OCI-LY7 (cell line): ENCODE results near the gene ARID5B. TPM values are rescaled to one million over a fixed set of nuclear protein-coding genes. Genes with fewer than 3 reads are reported as not detected.
A peak's percentile ranks its signal among the peaks of the same experiment; 100 is the strongest.

Source experiments
- BruUV-seq: library from RNA; stranded (reverse); fragments of 400-500 nt; replicated peaks from 2 replicates; lab custom pipeline; 2021; lab: Mats Ljungman, UMichigan
- CTCF ChIA-PET: fragments of 300-600 bp; sonication (Branson Sonifier 250); formaldehyde crosslinking; loops from one replicate; lab custom pipeline; 2022; ENCODE audit warnings: antibody characterized with exemption; ENCODE audit not compliant: unreplicated experiment; lab: Charles Lee
- POLR2A ChIA-PET: fragments of 300-600 bp; sonication (Branson Sonifier 250); formaldehyde crosslinking; loops from one replicate; lab custom pipeline; 2022; ENCODE audit warnings: antibody characterized with exemption; lab: Charles Lee
- DNase-seq: peaks from one replicate; pipeline ENCODE4 v3.0.0-alpha.2; 2015; ENCODE audit warnings: low spot score
- H2AFZ ChIP-seq: fragments of 200-600 bp; sonication (generic), shearing (Covaris generic); 2 replicates; pipeline ENCODE4 v1.6.1; 2014; ENCODE audit warnings: mild to moderate bottlenecking, antibody characterized with exemption, low read length, moderate library complexity
- H3K27ac ChIP-seq: fragments of 200-600 bp; sonication (generic); 2 replicates; pipeline ENCODE4 v1.5.1; 2014; ENCODE audit warnings: mixed run types, low read depth, mild to moderate bottlenecking, moderate library complexity, low read length, inconsistent platforms; ENCODE audit not compliant: poor library complexity, severe bottlenecking
- H3K36me3 ChIP-seq: fragments of 200-600 bp; sonication (generic); 2 replicates; pipeline ENCODE4 v1.6.1; 2014; ENCODE audit warnings: mild to moderate bottlenecking, antibody characterized with exemption, low read length, moderate library complexity, mixed read lengths; ENCODE audit not compliant: insufficient read depth
- H3K4me1 ChIP-seq: fragments of 200-600 bp; sonication (generic); 2 replicates; pipeline ENCODE4 v1.5.1; 2014; ENCODE audit warnings: mild to moderate bottlenecking, low read length; ENCODE audit not compliant: insufficient read depth, poor library complexity, severe bottlenecking
- H3K4me2 ChIP-seq: fragments of 200-600 bp; sonication (generic); 2 replicates; pipeline ENCODE4 v1.6.1; 2014; ENCODE audit warnings: mild to moderate bottlenecking, low read length
- H3K4me3 ChIP-seq: fragments of 200-600 bp; sonication (generic); 2 replicates; pipeline ENCODE4 v1.5.1; 2014; ENCODE audit warnings: mild to moderate bottlenecking, low read depth, low read length; ENCODE audit not compliant: poor library complexity, severe bottlenecking
- H3K79me2 ChIP-seq: fragments of 200-600 bp; sonication (generic); 2 replicates; pipeline ENCODE4 v1.6.1; 2016; ENCODE audit warnings: low read depth, mild to moderate bottlenecking, low read length, moderate library complexity, mixed read lengths; ENCODE audit not compliant: insufficient read depth
- H3K9me2 ChIP-seq: fragments of 200-600 bp; sonication (generic); 2 replicates; pipeline ENCODE4 v1.6.1; 2016; ENCODE audit warnings: mild to moderate bottlenecking, low read length, mixed read lengths; ENCODE audit not compliant: insufficient read depth
- H3K9me3 ChIP-seq: fragments of 200-600 bp; sonication (generic); 2 replicates; pipeline ENCODE4 v1.6.1; 2014; ENCODE audit warnings: mild to moderate bottlenecking, mixed run types, low read length, mixed read lengths
- H4K20me1 ChIP-seq: fragments of 200-600 bp; sonication (generic); 2 replicates; pipeline ENCODE4 v1.6.1; 2014; ENCODE audit warnings: mild to moderate bottlenecking, antibody characterized with exemption, low read length, moderate library complexity, mixed read lengths; ENCODE audit not compliant: insufficient read depth
- EZH2phosphoT487 ChIP-seq: fragments of 200-600 bp; sonication (generic); IDR thresholded peaks from 2 replicates; pipeline ENCODE4 v1.6.1; 2018; ENCODE audit warnings: low read depth, borderline replicate concordance, mild to moderate bottlenecking, mixed run types, antibody characterized with exemption, low read length, moderate library complexity, mixed read lengths
- intact Hi-C: fragments of 100-400 bp; cut with micrococcal nuclease; formaldehyde crosslinking; loops from one replicate; pipeline ENCODE4 v1.10.0; 2022; ENCODE audit not compliant: unreplicated experiment
- total RNA-seq, 2 experiments: library from RNA; depleted of rRNA in 1 of 2; stranded (reverse); fragments of >200 nt in 1 of 2; shearing (Covaris generic) in 1 of 2; gene quantifications; 2 replicates each; pipeline ENCODE4 v1.2.3, GENCODE V29; 2014 to 2022
- TF ChIP-seq, protein P1 (sequence below): fragments of 200-600 bp; sonication (generic); conservative IDR thresholded peaks from 2 replicates; pipeline ENCODE4 v1.5.1; 2014; ENCODE audit warnings: mild to moderate bottlenecking, antibody characterized with exemption, low read length, moderate library complexity, mixed read lengths

The ARID5B gene
- total RNA-seq, 2 experiments from 2014 or later, result 38.0 to 56.7 TPM

DNA sequence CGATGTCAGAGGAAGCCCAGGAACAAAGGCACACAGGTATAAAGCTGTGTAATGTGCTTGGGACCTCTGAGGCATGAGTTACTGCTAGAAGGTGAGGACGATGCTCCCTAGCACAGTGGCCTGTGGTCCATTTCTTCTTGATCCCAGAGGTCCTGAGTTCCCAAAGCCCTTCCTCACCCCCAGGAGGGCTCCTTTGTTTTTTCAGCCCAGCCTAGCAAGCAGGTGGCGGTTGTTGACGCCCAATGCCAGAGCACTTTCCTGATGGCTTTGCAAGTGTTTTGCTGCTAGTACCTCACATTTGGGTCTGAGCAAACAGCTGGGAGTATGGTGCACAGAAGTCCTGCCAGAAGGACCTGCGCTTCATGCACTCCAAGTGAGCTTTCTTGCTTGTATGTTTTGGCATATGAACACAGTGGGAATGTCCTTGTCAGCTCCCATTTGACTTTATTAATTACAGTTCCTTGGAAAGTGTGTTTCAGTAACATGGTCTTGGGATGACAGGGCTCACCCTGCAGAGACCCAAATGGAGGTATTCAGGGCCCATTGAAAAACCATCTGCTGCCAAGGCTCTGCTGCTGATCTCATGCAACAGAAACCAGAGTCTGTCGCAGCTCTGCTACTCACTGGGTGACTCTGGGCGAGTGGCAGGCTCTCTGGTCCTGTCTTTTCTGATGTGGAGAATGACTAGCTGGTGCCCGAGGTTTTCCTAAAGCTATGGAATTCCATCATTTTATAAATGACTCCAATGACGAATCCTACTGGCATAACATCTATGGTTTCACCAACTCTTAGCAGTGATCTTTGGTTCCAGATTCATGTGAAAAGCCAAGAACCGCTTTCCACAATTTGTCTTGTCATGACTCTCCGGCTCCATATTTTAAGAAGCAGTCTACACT is 134.9 kb downstream of the ARID5B start:
- Histone ChIP-seq H3K36me3 (peaks cover 4% of the 10 kb centered on the region; the same call in 1 of the 2 replicates), H3K9me3 (no peaks in the 10 kb centered on the region), H3K4me2 (peak overlapping the region; percentile 63), H4K20me1 (no peaks in the 10 kb centered on the region), H3K9me2 (no peaks in the 10 kb centered on the region), H3K79me2 (peaks cover 33% of the 10 kb centered on the region), H3K4me1 (peaks cover 68% of the 10 kb centered on the region), H2AFZ (no peak overlapping the region), H3K27ac (peak overlapping the region; percentile 56), H3K4me3 (no peak overlapping the region)
- no peak for TF ChIP-seq EZH2phosphoT487
- TF ChIP-seq, protein P1, sequence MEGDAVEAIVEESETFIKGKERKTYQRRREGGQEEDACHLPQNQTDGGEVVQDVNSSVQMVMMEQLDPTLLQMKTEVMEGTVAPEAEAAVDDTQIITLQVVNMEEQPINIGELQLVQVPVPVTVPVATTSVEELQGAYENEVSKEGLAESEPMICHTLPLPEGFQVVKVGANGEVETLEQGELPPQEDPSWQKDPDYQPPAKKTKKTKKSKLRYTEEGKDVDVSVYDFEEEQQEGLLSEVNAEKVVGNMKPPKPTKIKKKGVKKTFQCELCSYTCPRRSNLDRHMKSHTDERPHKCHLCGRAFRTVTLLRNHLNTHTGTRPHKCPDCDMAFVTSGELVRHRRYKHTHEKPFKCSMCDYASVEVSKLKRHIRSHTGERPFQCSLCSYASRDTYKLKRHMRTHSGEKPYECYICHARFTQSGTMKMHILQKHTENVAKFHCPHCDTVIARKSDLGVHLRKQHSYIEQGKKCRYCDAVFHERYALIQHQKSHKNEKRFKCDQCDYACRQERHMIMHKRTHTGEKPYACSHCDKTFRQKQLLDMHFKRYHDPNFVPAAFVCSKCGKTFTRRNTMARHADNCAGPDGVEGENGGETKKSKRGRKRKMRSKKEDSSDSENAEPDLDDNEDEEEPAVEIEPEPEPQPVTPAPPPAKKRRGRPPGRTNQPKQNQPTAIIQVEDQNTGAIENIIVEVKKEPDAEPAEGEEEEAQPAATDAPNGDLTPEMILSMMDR, result no peak
- no peak for DNase-seq
- ChIA-PET CTCF (no interaction called here), POLR2A (interaction anchor here (0.6 to 15.5 kb wide), 12 partner anchors 13 to 1715 kb away, joined by 3 to 277 read pairs (median 4); partner anchors contain the start of gene ARID5B)
- intact Hi-C loops, result no loop called here
- BruUV-seq, result no TSS peak

GRCh38 chr10:62037166-62037831 is 135.8 kb downstream of the ARID5B start:
- intact Hi-C loops, result no loop called here
- peak overlapping the region; percentile 56 for H3K27ac ChIP-seq

More at GRCh38 chr10:62037166-62037831, 135.8 kb downstream of the ARID5B start:
- TF ChIP-seq EZH2phosphoT487, result no peak
- TF ChIP-seq, protein P1, result no peak
- no peak for DNase-seq
- Histone ChIP-seq H3K9me3 (no peaks in the 10 kb centered on the region), H3K36me3 (peaks cover 4% of the 10 kb centered on the region; the same call in 1 of the 2 replicates), H3K9me2 (no peaks in the 10 kb centered on the region), H3K4me1 (peaks cover 70% of the 10 kb centered on the region), H4K20me1 (no peaks in the 10 kb centered on the region), H2AFZ (peak overlapping the region; percentile 38; the same call in 1 of the 2 replicates), H3K4me3 (no peak overlapping the region), H3K79me2 (peaks cover 34% of the 10 kb centered on the region), H3K4me2 (peak overlapping the region; percentile 63)
- CTCF ChIA-PET, result interaction anchor here (1.5 to 2.8 kb wide), 2 partner anchors 12 to 208 kb away, joined by 5 to 12 read pairs; no protein-coding TSS in a partner anchor
- BruUV-seq, result TSS peak; percentile 1
- POLR2A ChIA-PET, result interaction anchor here (0.7 to 15.5 kb wide), 18 partner anchors 8 to 1259 kb away, joined by 3 to 277 read pairs (median 4); partner anchors contain the start of genes ARID5B and CDK1
